ENCODE results near the gene CCDC185.

The CCDC185 gene

DNA sequence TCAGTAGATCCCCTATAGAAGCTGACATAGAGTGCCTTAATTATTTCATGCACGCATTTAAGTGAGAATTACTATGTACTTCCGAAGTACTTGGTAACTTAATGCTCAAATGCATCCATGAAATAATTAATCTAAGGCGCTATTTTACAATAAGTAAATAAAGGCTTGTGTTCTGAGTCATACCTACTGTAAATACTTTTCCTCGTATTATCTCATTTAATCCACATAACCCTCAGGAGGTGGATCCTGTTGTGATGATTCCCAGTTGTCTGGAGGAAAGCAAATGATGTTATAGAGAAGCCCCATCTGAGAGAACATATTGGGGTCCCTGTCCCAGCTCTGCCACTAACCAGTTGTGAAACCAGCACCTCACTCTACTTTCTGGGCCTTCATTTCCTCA lies 45.6 kb upstream of the CCDC185 start:
- no peaks in the 10 kb centered on the region for H3K27me3 ChIP-seq (replicated peaks)
- H3K4me3 ChIP-seq (ENCODE audit: low read depth, low read length), result no peak overlapping the region
- TF ChIP-seq, protein P1, sequence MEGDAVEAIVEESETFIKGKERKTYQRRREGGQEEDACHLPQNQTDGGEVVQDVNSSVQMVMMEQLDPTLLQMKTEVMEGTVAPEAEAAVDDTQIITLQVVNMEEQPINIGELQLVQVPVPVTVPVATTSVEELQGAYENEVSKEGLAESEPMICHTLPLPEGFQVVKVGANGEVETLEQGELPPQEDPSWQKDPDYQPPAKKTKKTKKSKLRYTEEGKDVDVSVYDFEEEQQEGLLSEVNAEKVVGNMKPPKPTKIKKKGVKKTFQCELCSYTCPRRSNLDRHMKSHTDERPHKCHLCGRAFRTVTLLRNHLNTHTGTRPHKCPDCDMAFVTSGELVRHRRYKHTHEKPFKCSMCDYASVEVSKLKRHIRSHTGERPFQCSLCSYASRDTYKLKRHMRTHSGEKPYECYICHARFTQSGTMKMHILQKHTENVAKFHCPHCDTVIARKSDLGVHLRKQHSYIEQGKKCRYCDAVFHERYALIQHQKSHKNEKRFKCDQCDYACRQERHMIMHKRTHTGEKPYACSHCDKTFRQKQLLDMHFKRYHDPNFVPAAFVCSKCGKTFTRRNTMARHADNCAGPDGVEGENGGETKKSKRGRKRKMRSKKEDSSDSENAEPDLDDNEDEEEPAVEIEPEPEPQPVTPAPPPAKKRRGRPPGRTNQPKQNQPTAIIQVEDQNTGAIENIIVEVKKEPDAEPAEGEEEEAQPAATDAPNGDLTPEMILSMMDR (IDR thresholded peaks at IDR 0.05; ENCODE audit: low read depth, low read length, missing control alignments), result no peak
- no peak overlapping the region for H3K27ac ChIP-seq
- DNase-seq, result no peak
- in situ Hi-C loops (cut with HindIII; ENCODE audit: low pct_ligation_motif_present, low sequenced_read_pairs), result no loop called here
- H3K36me3 ChIP-seq (replicated peaks), result no peaks in the 10 kb centered on the region

GRCh38 chr1:223348439-223348838 lies 44.8 kb upstream of the CCDC185 start:
- no peak for DNase-seq
- Histone ChIP-seq H3K4me3 (ENCODE audit: low read depth, low read length) (no peak overlapping the region), H3K27me3 (replicated peaks) (no peaks in the 10 kb centered on the region), H3K36me3 (replicated peaks) (no peaks in the 10 kb centered on the region), H3K27ac (no peak overlapping the region)
- in situ Hi-C loops (cut with HindIII; ENCODE audit: low pct_ligation_motif_present, low sequenced_read_pairs), result no loop called here
- TF ChIP-seq, protein P1 (IDR thresholded peaks at IDR 0.05; ENCODE audit: low read depth, low read length, missing control alignments), result no peak

DNA sequence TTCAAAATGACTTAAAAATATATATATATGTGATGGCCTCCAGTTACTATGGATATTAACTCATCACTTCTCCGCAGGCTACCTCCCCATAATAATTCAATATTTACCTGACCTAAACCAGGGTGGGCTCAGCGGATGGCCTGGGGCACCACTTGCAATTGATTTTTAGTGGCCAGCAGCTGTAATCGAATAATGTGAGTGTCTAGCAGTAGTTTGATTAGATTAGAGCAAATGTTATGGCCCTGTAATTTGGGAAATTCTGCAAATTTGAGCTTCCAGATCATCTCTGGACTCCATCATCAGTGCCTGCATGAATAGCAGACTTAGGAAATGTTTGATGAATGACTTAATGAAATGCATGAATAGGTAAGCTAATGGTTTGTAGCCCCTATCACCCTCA lies 44.0 kb upstream of the CCDC185 start:
- no peak for DNase-seq
- H3K27ac ChIP-seq, result no peak overlapping the region
- no peaks in the 10 kb centered on the region for H3K36me3 ChIP-seq (replicated peaks)
- no peaks in the 10 kb centered on the region for H3K27me3 ChIP-seq (replicated peaks)
- H3K4me3 ChIP-seq (ENCODE audit: low read depth, low read length), result no peak overlapping the region
- in situ Hi-C loops (cut with HindIII; ENCODE audit: low pct_ligation_motif_present, low sequenced_read_pairs), result no loop called here
- TF ChIP-seq, protein P1 (IDR thresholded peaks at IDR 0.05; ENCODE audit: low read depth, low read length, missing control alignments), result no peak

- in situ Hi-C loops (cut with HindIII; ENCODE audit: low pct_ligation_motif_present, low sequenced_read_pairs), result no loop called here
- no peaks in the 10 kb centered on the region for H3K27me3 ChIP-seq (replicated peaks)
- TF ChIP-seq, protein P1 (IDR thresholded peaks at IDR 0.05; ENCODE audit: low read depth, low read length, missing control alignments), result no peak
- no peak for DNase-seq
- no peak overlapping the region for H3K4me3 ChIP-seq (ENCODE audit: low read depth, low read length)
- H3K27ac ChIP-seq, result no peak overlapping the region
- no peaks in the 10 kb centered on the region for H3K36me3 ChIP-seq (replicated peaks)
These were observed 42.8 kb upstream of the CCDC185 start for GRCh38 chr1:223350361-223350908.

GRCh38 chr1:223352944-223353343 lies 40.3 kb upstream of the CCDC185 start:
- H3K27ac ChIP-seq, result no peak overlapping the region
- TF ChIP-seq, protein P1 (IDR thresholded peaks at IDR 0.05; ENCODE audit: low read depth, low read length, missing control alignments), result no peak
- DNase-seq, result no peak
- in situ Hi-C loops (cut with HindIII; ENCODE audit: low pct_ligation_motif_present, low sequenced_read_pairs), result no loop called here
- no peaks in the 10 kb centered on the region for H3K27me3 ChIP-seq (replicated peaks)
- H3K36me3 ChIP-seq (replicated peaks), result no peaks in the 10 kb centered on the region
- no peak overlapping the region for H3K4me3 ChIP-seq (ENCODE audit: low read depth, low read length)

GRCh38 chr1:223353939-223354338 lies 39.3 kb upstream of the CCDC185 start:
- Histone ChIP-seq H3K4me3 (ENCODE audit: low read depth, low read length) (no peak overlapping the region), H3K36me3 (replicated peaks) (no peaks in the 10 kb centered on the region), H3K27me3 (replicated peaks) (no peaks in the 10 kb centered on the region), H3K27ac (no peak overlapping the region)
- TF ChIP-seq, protein P1 (IDR thresholded peaks at IDR 0.05; ENCODE audit: low read depth, low read length, missing control alignments), result no peak
- DNase-seq, result no peak
- in situ Hi-C loops (cut with HindIII; ENCODE audit: low pct_ligation_motif_present, low sequenced_read_pairs), result no loop called here

Data from brain microvascular endothelial cell (primary cell).